GM23338 (cell line): Measurements from ENCODE around the gene PLEKHG4B. TPM values are rescaled to one million over a fixed set of nuclear protein-coding genes. Genes with fewer than 3 reads are reported as not detected.

ENCODE experiments used
- ATAC-seq: fragments of 200-7000 bp; cut with Tn5 transposase; 3 replicates; pipeline ENCODE4 v1.9.1; 2020
- DNase-seq: peaks from one replicate; pipeline ENCODE4 v3.0.0-alpha.2; 2015; ENCODE audit warnings: low spot score
- H2AFZ ChIP-seq: fragments of 200-600 bp; sonication (generic); 2 replicates; pipeline ENCODE4 v1.8.0; 2016; ENCODE audit warnings: antibody characterized with exemption, mild to moderate bottlenecking, moderate library complexity
- H3F3A ChIP-seq: fragments of 200-600 bp; sonication (generic); replicated peaks from 2 replicates; pipeline ENCODE4 v1.8.0; 2017; ENCODE audit warnings: antibody characterized with exemption, mixed run types, low read depth
- H3K27ac ChIP-seq: fragments of 200-600 bp; sonication (generic); 2 replicates; pipeline ENCODE4 v1.6.1; 2016; ENCODE audit warnings: low read depth
- H3K27me3 ChIP-seq: fragments of 200-600 bp; sonication (generic); 2 replicates; pipeline ENCODE4 v1.8.0; 2016; ENCODE audit warnings: mild to moderate bottlenecking, mixed run types, moderate library complexity; ENCODE audit not compliant: insufficient read depth
- H3K36me3 ChIP-seq: fragments of 200-600 bp; sonication (generic); 2 replicates; pipeline ENCODE4 v1.8.0; 2016; ENCODE audit warnings: mild to moderate bottlenecking; ENCODE audit not compliant: insufficient read depth
- H3K4me1 ChIP-seq: fragments of 200-600 bp; sonication (generic); 2 replicates; pipeline ENCODE4 v1.8.0; 2016; ENCODE audit warnings: mild to moderate bottlenecking, moderate library complexity; ENCODE audit not compliant: insufficient read depth
- H3K4me2 ChIP-seq: fragments of 200-600 bp; sonication (generic); 2 replicates; pipeline ENCODE4 v1.7.1; 2017; ENCODE audit warnings: mixed run types
- H3K4me3 ChIP-seq: fragments of 200-600 bp; sonication (generic); 2 replicates; pipeline ENCODE4 v1.6.1; 2016; ENCODE audit warnings: mixed run types
- H3K79me2 ChIP-seq: fragments of 200-600 bp; sonication (generic); replicated peaks from 2 replicates; pipeline ENCODE4 v1.8.0; 2017; ENCODE audit warnings: mild to moderate bottlenecking; ENCODE audit not compliant: insufficient read depth
- H3K9me2 ChIP-seq: fragments of 200-600 bp; sonication (generic); 2 replicates; pipeline ENCODE4 v1.8.0; 2017; ENCODE audit not compliant: insufficient read depth
- H4K20me1 ChIP-seq: fragments of 200-600 bp; sonication (generic); replicated peaks from 2 replicates; pipeline ENCODE4 v1.8.0; 2017; ENCODE audit warnings: mild to moderate bottlenecking; ENCODE audit not compliant: insufficient read depth
- H3K27ac Mint-ChIP-seq: 2 replicates; pipeline ENCODE4 v1.8.0; 2020; ENCODE audit warnings: inconsistent platforms, mild to moderate bottlenecking, moderate library complexity, mixed read lengths
- H3K27me3 Mint-ChIP-seq: 3 replicates; pipeline ENCODE4 v1.8.0; 2022; ENCODE audit warnings: low read depth, mild to moderate bottlenecking, moderate library complexity, mixed read lengths, inconsistent platforms; ENCODE audit not compliant: insufficient read depth, poor library complexity
- H3K36me3 Mint-ChIP-seq: 3 replicates; pipeline ENCODE4 v1.8.0; 2021; ENCODE audit warnings: low read depth, mild to moderate bottlenecking, inconsistent platforms, moderate library complexity, mixed read lengths
- H3K4me1 Mint-ChIP-seq: 3 replicates; pipeline ENCODE4 v1.8.0; 2020; ENCODE audit warnings: mild to moderate bottlenecking, inconsistent platforms, mixed read lengths
- H3K4me3 Mint-ChIP-seq: 3 replicates; pipeline ENCODE4 v1.8.0; 2021; ENCODE audit warnings: moderate library complexity, mild to moderate bottlenecking, inconsistent platforms, mixed read lengths
- H3K9me3 Mint-ChIP-seq: 3 replicates; pipeline ENCODE4 v1.8.0; 2020; ENCODE audit warnings: moderate library complexity, mild to moderate bottlenecking, inconsistent platforms, mixed read lengths
- CREB1 ChIP-seq: fragments of 250-450 bp; sonication (Bioruptor Pico); IDR thresholded peaks from 2 replicates; pipeline ENCODE4 v1.5.0; 2020; ENCODE audit warnings: low read depth, mild to moderate bottlenecking, moderate library complexity
- CTCF ChIP-seq, 2 experiments: fragments of 200-600 bp in 1 of 2; sonication (generic) in 1 of 2; conservative IDR thresholded peaks; 2 replicates each; pipeline versions ENCODE4 v1.5.1 to v1.6.1; 2016 to 2017; ENCODE audit warnings: antibody characterized with exemption in 2 of 2, low read depth in 2 of 2, mild to moderate bottlenecking in 2 of 2, moderate library complexity in 1 of 2
- EZH2 ChIP-seq: fragments of 200-600 bp; sonication (generic); IDR thresholded peaks from one replicate; pipeline ENCODE4 v1.8.0; 2017; ENCODE audit warnings: antibody characterized with exemption, mild to moderate bottlenecking, low read depth; ENCODE audit not compliant: unreplicated experiment
- JUNB ChIP-seq: IDR thresholded peaks from one replicate; pipeline ENCODE4 v1.6.1; 2016; ENCODE audit warnings: antibody characterized with exemption; ENCODE audit not compliant: unreplicated experiment
- NANOG ChIP-seq: IDR thresholded peaks from 2 replicates; pipeline ENCODE4 v1.6.1; 2016; ENCODE audit warnings: antibody characterized with exemption, borderline replicate concordance
- STAT1 ChIP-seq: IDR thresholded peaks from one replicate; pipeline ENCODE4 v1.6.1; 2016; ENCODE audit warnings: antibody characterized with exemption; ENCODE audit not compliant: unreplicated experiment
- ZNF114 ChIP-seq: fragments of 250-450 bp; sonication (Bioruptor Pico); IDR thresholded peaks from 2 replicates; pipeline ENCODE4 v1.5.0; 2020; ENCODE audit warnings: mild to moderate bottlenecking, moderate library complexity
- ZNF462 ChIP-seq: fragments of 250-450 bp; sonication (Bioruptor Pico); IDR thresholded peaks from 2 replicates; pipeline ENCODE4 v1.5.0; 2020; ENCODE audit warnings: mild to moderate bottlenecking, moderate library complexity
- polyA plus RNA-seq: library from polyadenylated mRNA; unstranded; fragments of >200 nt; fragmentation: Nextera tagmentation; extraction: Ambion mirVana; gene quantifications from 2 replicates; pipeline ENCODE4 v1.2.1, GENCODE V29; 2016
- total RNA-seq: library from RNA; depleted of rRNA; stranded (reverse); fragments of >200 nt; shearing (Covaris generic); gene quantifications from 2 replicates; pipeline ENCODE4 v1.2.3, GENCODE V29; 2014

PLEKHG4B gene
- total and polyA plus RNA-seq, 2 experiments from 2014 or later = 33.5 to 54.8 TPM

- H3K4me3 ChIP-seq = no peak overlapping the region
- H3F3A ChIP-seq = peaks cover 8% of the 10 kb centered on the region
- no peaks in the 10 kb centered on the region for H3K79me2 ChIP-seq
- Mint-ChIP-seq H3K4me3 (no peak overlapping the region; the same call in 2 of the 3 replicates), H3K27me3 (peaks cover 11% of the 10 kb centered on the region), H3K9me3 (no peaks in the 10 kb centered on the region), H3K36me3 (peaks cover 2% of the 10 kb centered on the region; the same call in 1 of the 3 replicates), H3K27ac (no peak overlapping the region; the same call in 1 of the 2 replicates), H3K4me1 (peaks cover 46% of the 10 kb centered on the region)
- H2AFZ ChIP-seq = no peak overlapping the region
- no peak for ATAC-seq
- H3K9me2 ChIP-seq = no peaks in the 10 kb centered on the region
- H3K27me3 ChIP-seq = no peaks in the 10 kb centered on the region
- no peaks in the 10 kb centered on the region for H4K20me1 ChIP-seq
- peaks cover 21% of the 10 kb centered on the region for H3K4me1 ChIP-seq
- H3K27ac ChIP-seq = no peak overlapping the region
- no peak overlapping the region for H3K4me2 ChIP-seq
- no peak for TF ChIP-seq STAT1
- no peak for TF ChIP-seq CREB1 (CRISPR knock-in tag)
- no peak for TF ChIP-seq ZNF462 (CRISPR knock-in tag)
- TF ChIP-seq EZH2 = no peak
- no peak for TF ChIP-seq NANOG
- TF ChIP-seq CTCF (conservative IDR thresholded peaks at IDR 0.05; ENCODE audit: low read depth in 2 of 2) = no peak
- no peak for TF ChIP-seq ZNF114 (CRISPR knock-in tag)
- TF ChIP-seq JUNB = no peak
- H3K36me3 ChIP-seq = no peaks in the 10 kb centered on the region
- DNase-seq = no peak
Observed at GRCh38 chr5:85334-85995, 6.5 kb upstream of the PLEKHG4B start.
